Measurements from ENCODE around the gene GCHFR.

DNA sequence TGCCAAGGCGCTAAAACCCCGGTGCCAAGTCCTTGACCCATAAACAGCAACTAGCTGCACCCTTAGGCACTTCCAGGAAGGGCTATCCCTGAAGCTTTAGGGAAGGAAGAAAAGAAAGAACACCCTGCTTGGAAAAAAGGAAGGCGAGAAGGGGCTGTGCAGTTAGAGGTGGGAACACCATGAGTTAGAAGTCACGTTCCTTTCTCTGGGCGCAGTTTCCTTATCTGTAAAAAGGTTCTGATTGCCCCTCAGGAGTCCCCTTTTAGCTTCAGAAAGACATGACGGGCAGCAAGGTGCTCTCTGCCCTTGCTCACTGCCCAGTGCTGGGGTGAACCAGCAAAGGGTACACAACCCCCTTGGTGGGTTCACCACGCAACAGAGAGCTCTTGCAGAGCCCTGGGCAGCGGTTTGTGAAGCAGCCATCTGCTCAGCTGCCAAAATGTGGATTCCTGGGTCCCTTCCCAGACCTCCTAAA lies 798 bp downstream of the GCHFR start:
- TF ChIP-seq, protein P1, sequence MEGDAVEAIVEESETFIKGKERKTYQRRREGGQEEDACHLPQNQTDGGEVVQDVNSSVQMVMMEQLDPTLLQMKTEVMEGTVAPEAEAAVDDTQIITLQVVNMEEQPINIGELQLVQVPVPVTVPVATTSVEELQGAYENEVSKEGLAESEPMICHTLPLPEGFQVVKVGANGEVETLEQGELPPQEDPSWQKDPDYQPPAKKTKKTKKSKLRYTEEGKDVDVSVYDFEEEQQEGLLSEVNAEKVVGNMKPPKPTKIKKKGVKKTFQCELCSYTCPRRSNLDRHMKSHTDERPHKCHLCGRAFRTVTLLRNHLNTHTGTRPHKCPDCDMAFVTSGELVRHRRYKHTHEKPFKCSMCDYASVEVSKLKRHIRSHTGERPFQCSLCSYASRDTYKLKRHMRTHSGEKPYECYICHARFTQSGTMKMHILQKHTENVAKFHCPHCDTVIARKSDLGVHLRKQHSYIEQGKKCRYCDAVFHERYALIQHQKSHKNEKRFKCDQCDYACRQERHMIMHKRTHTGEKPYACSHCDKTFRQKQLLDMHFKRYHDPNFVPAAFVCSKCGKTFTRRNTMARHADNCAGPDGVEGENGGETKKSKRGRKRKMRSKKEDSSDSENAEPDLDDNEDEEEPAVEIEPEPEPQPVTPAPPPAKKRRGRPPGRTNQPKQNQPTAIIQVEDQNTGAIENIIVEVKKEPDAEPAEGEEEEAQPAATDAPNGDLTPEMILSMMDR (IDR thresholded peaks at IDR 0.05) = no peak
- TF ChIP-seq POLR2A (IDR thresholded peaks at IDR 0.05) = no peak
